ENCODE results near the gene VAV3.
"Not testable (repeated sequence)": the region's sequence is repeated elsewhere in the genome, so short reads cannot be mapped to it uniquely, and the experiment has no call there.

Gene VAV3

GRCh38 chr1:107678993-107679392 is 286.0 kb downstream of the VAV3 start:
- DNase-seq: no peak

- no peak for DNase-seq
Observed at GRCh38 chr1:107677697-107678096, 287.3 kb downstream of the VAV3 start.

GRCh38 chr1:107674486-107674885 is 290.5 kb downstream of the VAV3 start:
- DNase-seq: no peak

DNA sequence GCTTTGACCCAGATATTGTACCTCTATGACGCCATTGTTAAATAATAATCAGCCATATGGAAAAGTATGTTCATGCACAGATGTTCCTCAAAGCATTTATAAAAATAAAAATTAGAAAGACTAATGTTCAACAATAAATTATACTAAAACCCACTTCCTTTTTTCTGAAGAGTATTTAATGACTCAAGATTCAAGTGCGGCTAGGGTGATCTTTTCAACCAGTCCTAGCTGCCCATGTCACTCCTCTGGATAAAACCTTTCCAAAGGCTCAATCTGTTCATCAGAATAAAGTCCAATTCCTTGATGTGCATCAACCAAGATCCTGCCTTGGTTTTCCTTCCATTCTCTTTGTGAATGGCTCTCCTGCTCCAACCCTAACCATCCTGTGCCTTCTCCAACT is 292.0 kb downstream of the VAV3 start:
- no peak for DNase-seq

- DNase-seq: no peak
Observed at GRCh38 chr1:107670397-107671040, 294.5 kb downstream of the VAV3 start.

DNA sequence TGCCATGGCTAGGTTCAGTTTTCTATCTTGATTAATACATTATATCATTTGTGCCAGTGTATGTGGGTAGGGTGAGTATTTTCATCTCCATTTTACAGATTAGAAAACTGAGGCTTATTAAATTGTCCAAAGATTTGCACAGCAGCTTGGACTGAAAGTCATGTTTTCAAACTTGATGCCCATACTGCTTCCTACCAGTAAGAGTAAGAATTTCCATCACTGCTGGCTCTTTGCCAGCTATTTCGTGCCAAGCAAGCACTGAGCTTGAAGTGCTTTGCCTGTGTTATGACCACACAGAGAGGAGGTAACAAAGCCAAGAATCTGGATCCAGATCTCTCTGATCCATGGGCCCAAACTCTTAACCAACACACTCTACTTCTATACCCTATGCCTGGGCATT is 295.0 kb downstream of the VAV3 start:
- no peak for DNase-seq

GRCh38 chr1:107668762-107669161 is 296.2 kb downstream of the VAV3 start:
- DNase-seq: no peak

- no peak for DNase-seq
Observed at GRCh38 chr1:107666493-107666892, 298.5 kb downstream of the VAV3 start.

- no peak for DNase-seq
Observed at GRCh38 chr1:107664982-107665925, 299.7 kb downstream of the VAV3 start.

- no peak for DNase-seq
Observed at GRCh38 chr1:107662971-107663370, 302.0 kb downstream of the VAV3 start.

- no peak for DNase-seq
Observed at GRCh38 chr1:107661158-107661557, 303.8 kb downstream of the VAV3 start.

DNA sequence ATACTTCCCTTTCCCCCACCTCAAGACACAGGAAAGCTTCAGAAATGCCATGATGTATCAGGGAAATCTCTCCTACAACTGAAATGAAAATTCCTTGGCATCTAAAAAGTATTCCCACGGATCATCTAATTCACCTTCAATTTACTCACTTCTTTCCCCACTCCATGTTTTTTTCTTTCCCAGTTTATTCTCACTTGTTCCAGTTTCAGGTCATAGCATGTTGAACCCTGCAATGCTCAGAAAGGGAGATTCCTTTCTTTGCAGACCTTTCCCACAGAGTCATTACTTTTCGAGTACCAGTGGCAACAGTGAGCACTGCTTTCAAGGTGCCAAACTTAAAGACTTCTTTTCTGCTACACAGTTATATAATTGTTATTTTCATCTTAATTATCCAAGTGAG is 305.0 kb downstream of the VAV3 start:
- DNase-seq: no peak

GRCh38 chr1:107657356-107657755 is 307.6 kb downstream of the VAV3 start:
- no peak for DNase-seq

DNA sequence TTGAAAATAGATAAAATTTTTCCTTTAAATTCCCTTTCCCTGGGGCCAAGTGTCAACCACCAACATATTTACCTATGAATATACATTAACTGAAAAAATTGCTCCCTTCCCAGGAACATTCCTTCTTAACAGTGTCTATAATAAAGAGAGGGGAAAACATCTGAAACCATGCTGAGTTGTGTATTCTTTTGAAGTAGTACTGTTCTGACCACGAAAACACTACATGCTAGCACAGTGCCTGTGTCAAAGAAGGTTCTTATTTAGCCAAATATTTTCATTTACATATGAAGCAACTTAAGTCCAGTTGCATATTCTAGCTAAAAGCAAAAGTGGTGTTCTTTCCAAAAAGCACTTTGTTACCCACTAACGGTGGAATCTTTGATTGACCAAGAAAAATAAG is 311.2 kb downstream of the VAV3 start:
- no peak for DNase-seq

- no peak for DNase-seq
Observed at GRCh38 chr1:107653005-107653404, 312.0 kb downstream of the VAV3 start.

DNA sequence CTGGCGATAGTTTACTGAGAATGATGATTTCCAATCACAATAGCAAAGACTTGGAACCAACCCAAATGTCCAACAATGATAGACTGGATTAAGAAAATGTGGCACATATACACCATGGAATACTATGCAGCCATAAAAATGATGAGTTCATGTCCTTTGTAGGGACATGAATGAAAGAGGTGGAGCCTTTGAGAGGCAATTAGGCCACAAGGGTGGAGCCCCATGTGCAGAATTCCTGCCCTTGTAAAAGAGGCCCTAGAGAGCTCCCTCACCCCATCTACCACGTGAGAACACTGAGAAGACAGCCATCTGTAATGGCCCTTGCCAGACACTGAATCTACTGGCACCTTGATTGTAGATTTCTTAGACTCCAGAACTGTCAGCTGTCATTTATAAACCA is 314.2 kb downstream of the VAV3 start:
- not testable (repeated sequence) for DNase-seq

DNA sequence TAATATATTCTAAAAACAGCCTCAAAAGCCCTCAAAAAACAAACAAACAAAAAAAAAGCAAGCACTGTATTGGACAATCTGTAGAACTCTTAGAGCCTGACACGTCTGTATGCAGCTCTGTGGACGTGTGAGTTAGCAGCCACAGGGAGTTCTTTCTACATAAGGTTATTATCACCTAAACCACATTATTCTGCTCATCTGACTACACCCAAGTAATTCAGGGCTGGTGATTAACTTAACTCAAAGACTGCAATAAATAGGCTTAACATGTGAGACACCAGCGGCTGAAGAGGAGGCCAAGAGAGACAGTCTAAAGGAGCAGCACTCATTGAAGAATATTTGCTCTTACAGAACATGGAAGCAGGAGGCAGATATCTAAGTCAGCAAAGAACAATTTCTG is 316.0 kb downstream of the VAV3 start:
- no peak for DNase-seq

DNA sequence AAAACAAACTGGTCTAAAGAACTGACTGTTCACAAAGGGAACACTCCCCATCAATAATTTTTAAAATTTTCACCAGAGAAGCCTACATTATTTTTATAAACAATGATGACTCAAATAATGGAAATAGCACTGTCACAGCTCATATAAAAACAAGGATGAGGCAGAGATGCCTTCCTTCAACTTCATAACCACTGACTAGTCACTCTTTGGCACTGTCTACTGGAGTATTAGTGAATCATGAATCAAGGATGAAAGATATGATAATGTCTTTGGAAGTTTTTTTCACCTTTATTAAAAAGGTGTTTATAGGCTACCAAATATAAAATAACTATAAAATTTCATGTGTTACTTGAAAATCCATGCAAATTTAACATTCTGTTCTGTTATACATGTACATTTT is 316.9 kb downstream of the VAV3 start:
- DNase-seq: no peak

GRCh38 chr1:107647012-107647411 is 318.0 kb downstream of the VAV3 start:
- DNase-seq: no peak

- no peak for DNase-seq
Observed at GRCh38 chr1:107643766-107644165, 321.2 kb downstream of the VAV3 start.

DNA sequence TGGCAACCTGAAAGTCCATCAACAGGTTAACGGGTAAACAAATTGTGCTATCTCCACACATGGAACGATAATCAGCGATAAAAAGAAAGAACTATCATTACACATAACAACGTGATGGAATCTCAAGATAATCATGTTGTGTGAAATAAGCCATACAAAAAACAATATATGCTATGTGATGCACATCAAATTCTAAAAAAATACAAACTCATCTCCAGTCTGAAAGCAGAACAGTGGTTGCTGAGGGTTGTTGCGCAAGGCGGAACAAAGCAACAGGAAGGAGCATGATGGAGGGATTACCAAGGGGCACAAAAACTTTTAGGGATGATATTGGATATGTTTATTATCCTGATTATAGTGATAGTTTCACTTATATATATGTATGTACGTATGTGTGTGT is 324.8 kb downstream of the VAV3 start:
- DNase-seq: no peak

DNA sequence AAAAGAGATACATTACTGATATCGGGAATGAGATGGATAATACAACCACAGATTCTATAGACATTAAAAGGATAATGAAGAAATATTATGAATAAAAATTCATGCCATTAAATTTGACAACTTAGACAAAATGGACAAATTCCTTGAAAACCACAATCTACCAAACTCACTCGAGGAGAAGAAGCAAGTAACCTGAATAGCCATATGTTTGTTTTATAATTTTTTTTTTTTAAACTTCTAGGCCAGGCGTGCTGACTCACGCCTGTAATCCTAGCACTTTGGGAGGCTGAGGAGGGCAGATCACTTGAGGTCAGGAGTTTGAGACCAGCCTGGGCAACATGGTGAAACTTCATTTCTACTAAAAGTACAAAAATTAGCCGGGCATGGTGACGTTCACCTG is 327.9 kb downstream of the VAV3 start:
- no peak for DNase-seq

- no peak for DNase-seq
Observed at GRCh38 chr1:107633596-107633995, 331.4 kb downstream of the VAV3 start.

DNA sequence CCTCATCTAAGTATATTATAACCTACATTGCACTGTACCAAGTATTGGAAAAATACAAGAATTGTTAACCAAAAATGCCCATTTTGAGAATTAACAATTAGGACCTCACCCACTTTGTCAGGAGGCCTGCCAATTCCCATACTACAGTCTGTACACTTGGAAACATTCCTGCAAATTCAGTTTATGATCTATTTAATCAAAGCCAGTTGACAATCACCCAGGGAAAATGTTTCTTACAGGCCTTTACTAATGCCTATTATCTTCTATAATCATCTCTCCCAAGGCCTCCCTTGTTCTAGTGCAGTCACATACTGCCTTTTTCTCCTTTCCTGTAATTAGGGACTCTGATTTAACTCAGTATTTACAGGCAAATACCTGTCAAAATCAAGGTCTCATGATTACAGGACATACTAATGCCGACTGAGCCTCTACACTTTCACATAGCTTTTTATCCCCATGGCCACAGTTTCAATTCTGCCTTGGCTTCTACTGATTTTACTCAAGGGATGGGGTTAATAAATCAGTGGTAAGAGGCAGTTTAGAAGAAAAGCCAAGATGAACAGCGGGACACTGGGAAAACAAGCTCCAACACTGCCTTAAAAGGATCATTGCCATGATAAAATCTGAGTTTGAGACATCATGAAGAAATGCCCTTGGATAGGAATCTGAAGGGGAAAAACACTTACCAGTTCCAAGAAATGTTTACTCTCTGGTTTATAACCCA is 338.7 kb downstream of the VAV3 start:
- no peak for DNase-seq

Measured in 8988T (cell line).